Measurements from ENCODE around the gene DSCAML1. TPM values are rescaled to one million over a fixed set of nuclear protein-coding genes. Genes with fewer than 3 reads are reported as not detected.

DSCAML1 gene
- total and polyA plus RNA-seq, 9 of the 15 experiments (the other 6 are each of a cell fraction or from before 2014, with no cell fraction given), result not detected

DNA sequence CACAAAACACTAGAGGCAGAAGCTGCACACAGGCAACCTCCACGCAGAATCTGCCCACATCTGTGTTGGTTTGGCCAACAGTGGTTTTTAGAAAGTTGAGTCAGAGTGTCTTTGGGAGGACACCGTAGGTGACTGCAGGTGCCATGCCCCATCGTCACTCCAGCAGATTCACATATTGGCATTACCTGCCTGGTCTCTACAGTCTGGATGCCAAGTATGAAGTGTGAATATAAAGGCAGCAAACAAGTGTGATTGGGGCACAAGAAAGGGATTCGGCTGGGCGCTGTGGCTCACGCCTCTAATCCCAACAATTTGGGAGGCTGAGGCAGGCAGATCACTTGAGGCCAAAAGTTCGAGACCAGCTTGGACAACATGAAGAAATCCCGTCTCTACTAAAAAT, 38.6 kb upstream of the DSCAML1 start:
- ChIA-PET CTCF (ENCODE audit: low intra/inter-chr PET ratio) (no interaction called here), POLR2A (interaction anchor here (0.6 kb wide), 1 partner anchor 81 kb away, joined by 3 read pairs; no protein-coding TSS in a partner anchor)
- Histone ChIP-seq H3K9me3 (replicated peaks; ENCODE audit: control insufficient read depth, insufficient read depth, low read depth, low read length) (no peaks in the 10 kb centered on the region), H3K4me2 (ENCODE audit: insufficient read depth, low read length) (no peak overlapping the region), H3K9ac (ENCODE audit: insufficient read depth in 1 of 2, low read depth in 2 of 2, low read length in 2 of 2) (no peak overlapping the region), H3K27ac (ENCODE audit: extremely low read depth, low read depth, low read length) (no peak overlapping the region), H3K9me1 (ENCODE audit: control insufficient read depth, insufficient read depth, low read length) (peaks cover 3% of the 10 kb centered on the region), H3K4me1 (replicated peaks in 1 of 2; ENCODE audit: control insufficient read depth in 2 of 2, insufficient read depth in 2 of 2, low read length in 2 of 2) (no peaks in the 10 kb centered on the region; a peak in 1 of 5 replicates), H3K79me2 (ENCODE audit: control insufficient read depth, insufficient read depth, low read length) (no peaks in the 10 kb centered on the region), H3K36me3 (ENCODE audit: control insufficient read depth, insufficient read depth, low read length) (no peaks in the 10 kb centered on the region), H3K4me3 (no peak overlapping the region), H3K27me3 (ENCODE audit: control insufficient read depth in 2 of 2, insufficient read depth in 2 of 2, low read length in 2 of 2) (peaks cover 36 to 96% of the 10 kb centered on the region in 2 experiments; a peak in 4 of 5 replicates), H4K20me1 (replicated peaks; ENCODE audit: control insufficient read depth, insufficient read depth, low read length) (peaks cover 10% of the 10 kb centered on the region; the same call in 1 of the 2 replicates), H2AFZ (ENCODE audit: low read depth, low read length) (no peak overlapping the region)
- TF ChIP-seq, protein P1, sequence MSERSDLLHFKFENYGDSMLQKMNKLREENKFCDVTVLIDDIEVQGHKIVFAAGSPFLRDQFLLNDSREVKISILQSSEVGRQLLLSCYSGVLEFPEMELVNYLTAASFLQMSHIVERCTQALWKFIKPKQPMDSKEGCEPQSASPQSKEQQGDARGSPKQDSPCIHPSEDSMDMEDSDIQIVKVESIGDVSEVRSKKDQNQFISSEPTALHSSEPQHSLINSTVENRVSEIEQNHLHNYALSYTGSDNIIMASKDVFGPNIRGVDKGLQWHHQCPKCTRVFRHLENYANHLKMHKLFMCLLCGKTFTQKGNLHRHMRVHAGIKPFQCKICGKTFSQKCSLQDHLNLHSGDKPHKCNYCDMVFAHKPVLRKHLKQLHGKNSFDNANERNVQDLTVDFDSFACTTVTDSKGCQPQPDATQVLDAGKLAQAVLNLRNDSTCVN (CRISPR knock-in tag; IDR thresholded peaks at IDR 0.05), result no peak
- no peak for TF ChIP-seq ZNF197 (CRISPR knock-in tag; IDR thresholded peaks at IDR 0.05; ENCODE audit: low read depth)
- no peak for TF ChIP-seq POLR2AphosphoS2 (IDR thresholded peaks at IDR 0.05; ENCODE audit: low read length)
- no peak for TF ChIP-seq PTBP1 (IDR thresholded peaks at IDR 0.05; ENCODE audit: low read depth, low read length)
- no peak for TF ChIP-seq GABPB2 (CRISPR knock-in tag; conservative IDR thresholded peaks at IDR 0.05)
- no peak for TF ChIP-seq ZNF143 (CRISPR knock-in tag; IDR thresholded peaks at IDR 0.05)
- TF ChIP-seq HNRNPLL (IDR thresholded peaks at IDR 0.05; ENCODE audit: low read depth, low read length, poor library complexity, severe bottlenecking), result no peak
- no peak for TF ChIP-seq ZBTB7A (IDR thresholded peaks at IDR 0.05; ENCODE audit: borderline replicate concordance, control insufficient read depth, low read depth, low read length)
- TF ChIP-seq ZNF695 (CRISPR knock-in tag; IDR thresholded peaks at IDR 0.05), result no peak
- TF ChIP-seq, protein P2, sequence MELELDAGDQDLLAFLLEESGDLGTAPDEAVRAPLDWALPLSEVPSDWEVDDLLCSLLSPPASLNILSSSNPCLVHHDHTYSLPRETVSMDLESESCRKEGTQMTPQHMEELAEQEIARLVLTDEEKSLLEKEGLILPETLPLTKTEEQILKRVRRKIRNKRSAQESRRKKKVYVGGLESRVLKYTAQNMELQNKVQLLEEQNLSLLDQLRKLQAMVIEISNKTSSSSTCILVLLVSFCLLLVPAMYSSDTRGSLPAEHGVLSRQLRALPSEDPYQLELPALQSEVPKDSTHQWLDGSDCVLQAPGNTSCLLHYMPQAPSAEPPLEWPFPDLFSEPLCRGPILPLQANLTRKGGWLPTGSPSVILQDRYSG (tag; conservative IDR thresholded peaks at IDR 0.05; ENCODE audit: low read depth), result no peak
- no peak for TF ChIP-seq SMARCA5 (IDR thresholded peaks at IDR 0.05)
- TF ChIP-seq SMARCA4 (IDR thresholded peaks at IDR 0.05), result no peak
- no peak for TF ChIP-seq JUN (IDR thresholded peaks at IDR 0.05; ENCODE audit: borderline replicate concordance, low read depth, low read length)
- TF ChIP-seq JUN (CRISPR knock-in tag; IDR thresholded peaks at IDR 0.05; ENCODE audit: borderline replicate concordance), result no peak
- TF ChIP-seq EWSR1 (IDR thresholded peaks at IDR 0.05; ENCODE audit: borderline replicate concordance, low read depth, partially characterized antibody), result no peak
- TF ChIP-seq HDGF (IDR thresholded peaks at IDR 0.05), result no peak
- TF ChIP-seq, protein P3, sequence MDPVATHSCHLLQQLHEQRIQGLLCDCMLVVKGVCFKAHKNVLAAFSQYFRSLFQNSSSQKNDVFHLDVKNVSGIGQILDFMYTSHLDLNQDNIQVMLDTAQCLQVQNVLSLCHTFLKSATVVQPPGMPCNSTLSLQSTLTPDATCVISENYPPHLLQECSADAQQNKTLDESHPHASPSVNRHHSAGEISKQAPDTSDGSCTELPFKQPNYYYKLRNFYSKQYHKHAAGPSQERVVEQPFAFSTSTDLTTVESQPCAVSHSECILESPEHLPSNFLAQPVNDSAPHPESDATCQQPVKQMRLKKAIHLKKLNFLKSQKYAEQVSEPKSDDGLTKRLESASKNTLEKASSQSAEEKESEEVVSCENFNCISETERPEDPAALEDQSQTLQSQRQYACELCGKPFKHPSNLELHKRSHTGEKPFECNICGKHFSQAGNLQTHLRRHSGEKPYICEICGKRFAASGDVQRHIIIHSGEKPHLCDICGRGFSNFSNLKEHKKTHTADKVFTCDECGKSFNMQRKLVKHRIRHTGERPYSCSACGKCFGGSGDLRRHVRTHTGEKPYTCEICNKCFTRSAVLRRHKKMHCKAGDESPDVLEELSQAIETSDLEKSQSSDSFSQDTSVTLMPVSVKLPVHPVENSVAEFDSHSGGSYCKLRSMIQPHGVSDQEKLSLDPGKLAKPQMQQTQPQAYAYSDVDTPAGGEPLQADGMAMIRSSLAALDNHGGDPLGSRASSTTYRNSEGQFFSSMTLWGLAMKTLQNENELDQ (CRISPR knock-in tag; IDR thresholded peaks at IDR 0.05; ENCODE audit: borderline replicate concordance), result no peak
- no peak for TF ChIP-seq ZKSCAN3 (CRISPR knock-in tag; IDR thresholded peaks at IDR 0.05)
- TF ChIP-seq, protein P4, sequence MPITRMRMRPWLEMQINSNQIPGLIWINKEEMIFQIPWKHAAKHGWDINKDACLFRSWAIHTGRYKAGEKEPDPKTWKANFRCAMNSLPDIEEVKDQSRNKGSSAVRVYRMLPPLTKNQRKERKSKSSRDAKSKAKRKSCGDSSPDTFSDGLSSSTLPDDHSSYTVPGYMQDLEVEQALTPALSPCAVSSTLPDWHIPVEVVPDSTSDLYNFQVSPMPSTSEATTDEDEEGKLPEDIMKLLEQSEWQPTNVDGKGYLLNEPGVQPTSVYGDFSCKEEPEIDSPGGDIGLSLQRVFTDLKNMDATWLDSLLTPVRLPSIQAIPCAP (CRISPR knock-in tag; IDR thresholded peaks at IDR 0.05; ENCODE audit: borderline replicate concordance), result no peak
- 3% methylated on average over 8 of the region's 8 CpGs for WGBS (ENCODE audit: insufficient coverage, low coverage, missing lambda C conversion rate)
- DNase-seq (ENCODE audit: extremely low read depth in 1 of 4, low spot score in 3 of 4), result no peak
- ATAC-seq, result no peak
- in situ Hi-C loops (cut with MboI), result no loop called here
- no peak for FAIRE-seq
- intact Hi-C loops (cut with micrococcal nuclease), result no loop called here
- no TSS peak for BruUV-seq (replicated peaks)

Data from K562 (cell line).